Spinal cord (tissue), 10 donors: ENCODE results near the gene PNMA8C. TPM values are rescaled to one million over a fixed set of nuclear protein-coding genes. Genes with fewer than 3 reads are reported as not detected.

ENCODE experiments used
- DNase-seq, 6 donors: peaks; one replicate each; pipeline versions ENCODE4 v3.0.0 to v3.0.0-alpha.2; 2013 to 2015; ENCODE audit warnings: low spot score in 6 of 6, low read depth in 4 of 6
- H3K27ac ChIP-seq: one replicate; pipeline ENCODE4 v1.5.1; 2013; ENCODE audit warnings: low read depth, low read length, control low read depth
- H3K27me3 ChIP-seq: one replicate; pipeline ENCODE4 v1.6.1; 2013; ENCODE audit warnings: low read length; ENCODE audit not compliant: control insufficient read depth, insufficient read depth
- H3K36me3 ChIP-seq: one replicate; pipeline ENCODE4 v1.6.1; 2013; ENCODE audit warnings: low read length; ENCODE audit not compliant: control insufficient read depth, insufficient read depth
- H3K4me1 ChIP-seq: one replicate; pipeline ENCODE4 v1.6.1; 2013; ENCODE audit warnings: low read length; ENCODE audit not compliant: control insufficient read depth, insufficient read depth
- H3K4me3 ChIP-seq: one replicate; pipeline ENCODE4 v1.5.1; 2013; ENCODE audit warnings: low read depth, low read length, control low read depth
- H3K9me3 ChIP-seq: one replicate; pipeline ENCODE4 v1.6.1; 2013; ENCODE audit warnings: low read length; ENCODE audit not compliant: control insufficient read depth, insufficient read depth
- WGBS: methylation state at CpG from one replicate; pipeline ENCODE4 v1.1.5; 2013; ENCODE audit warnings: missing lambda C conversion rate; ENCODE audit not compliant: insufficient coverage; 5-methylcytosine and 5-hydroxymethylcytosine counted together
- polyA plus RNA-seq, 2 donors: library from polyadenylated mRNA; unstranded; fragments of 120-200 nt; gene quantifications; one replicate each; pipeline ENCODE4 v1.2.1, GENCODE V29; 2013; ENCODE audit not compliant: insufficient read length in 2 of 2
- total RNA-seq, 2 donors: library from RNA; depleted of rRNA in 1 of 2; stranded (reverse); fragments of 120-200 nt in 1 of 2; fragments of >200 nt in 1 of 2; gene quantifications; one replicate each; pipeline versions ENCODE4 v1.2.3 to v1.2.4, GENCODE V29; 2013 to 2014
- donor health status: healthy.

PNMA8C gene
- total and polyA plus RNA-seq, 4 donors = 8.7 to 31.9 (median 22.4) TPM

DNA sequence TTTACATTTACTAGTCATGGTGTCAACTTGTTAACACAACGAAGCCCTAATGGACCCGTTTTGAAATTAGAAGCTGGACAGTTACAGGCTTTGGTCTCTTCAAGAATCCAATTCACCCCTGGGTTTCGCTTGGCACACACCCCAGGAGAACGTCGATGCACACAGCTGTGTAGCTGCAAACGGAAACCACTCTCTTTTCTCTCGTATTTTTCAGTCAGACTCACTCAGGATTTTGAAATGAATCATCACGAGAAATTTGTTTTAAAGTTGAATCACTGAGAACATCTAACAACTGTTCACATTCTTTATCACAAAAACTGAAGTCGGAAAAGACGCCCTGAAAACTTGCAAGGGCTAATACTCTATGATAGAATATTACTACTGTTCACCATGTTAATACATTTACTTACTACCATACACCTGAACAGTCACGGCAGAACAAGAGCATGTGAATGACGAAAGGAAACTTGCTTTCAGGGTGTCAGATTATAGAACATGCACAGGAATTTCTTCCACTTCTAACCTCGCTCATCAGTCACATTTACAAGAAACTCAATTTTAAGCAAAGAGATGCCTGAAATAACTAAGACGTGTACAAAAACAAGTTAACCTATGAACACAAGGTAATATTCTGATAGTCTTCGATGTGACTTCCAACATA is 37.9 kb upstream of the PNMA8C start:
- peak overlapping the region; percentile 0 for H3K27ac ChIP-seq
- H3K4me3 ChIP-seq = no peak overlapping the region
- no peaks in the 10 kb centered on the region for H3K9me3 ChIP-seq
- H3K4me1 ChIP-seq = peaks cover 22% of the 10 kb centered on the region
- H3K27me3 ChIP-seq = no peaks in the 10 kb centered on the region
- peak in 1 of 6 donors; percentile 26 for DNase-seq
- peaks cover 45% of the 10 kb centered on the region for H3K36me3 ChIP-seq
- WGBS = 68% methylated on average over 7 of the region's 15 CpGs

DNA sequence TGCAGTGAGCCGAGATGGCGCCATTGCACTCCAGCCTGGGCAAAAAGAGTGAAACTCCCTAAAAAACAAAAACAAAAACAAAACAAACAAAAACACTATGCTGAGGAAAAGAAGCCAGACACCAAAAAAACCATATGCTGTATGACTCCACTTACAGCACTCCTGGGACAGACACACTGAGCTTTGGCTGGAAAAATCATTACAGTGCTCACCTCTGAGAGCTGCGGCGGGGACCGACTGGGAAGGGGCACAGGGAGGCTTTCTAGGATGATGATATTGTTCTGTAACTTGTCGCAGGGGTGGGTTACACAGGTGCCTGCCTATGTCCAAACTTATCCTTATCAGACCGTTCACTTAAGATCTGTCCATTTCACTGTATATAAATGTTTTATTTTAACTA is 34.8 kb upstream of the PNMA8C start:
- no peak for DNase-seq
- H3K27me3 ChIP-seq = no peaks in the 10 kb centered on the region
- peaks cover 41% of the 10 kb centered on the region for H3K36me3 ChIP-seq
- no peak overlapping the region for H3K4me3 ChIP-seq
- no peaks in the 10 kb centered on the region for H3K4me1 ChIP-seq
- H3K9me3 ChIP-seq = no peaks in the 10 kb centered on the region
- H3K27ac ChIP-seq = no peak overlapping the region
- no CpG with 5 or more reads among the region's 7 CpGs for WGBS

DNA sequence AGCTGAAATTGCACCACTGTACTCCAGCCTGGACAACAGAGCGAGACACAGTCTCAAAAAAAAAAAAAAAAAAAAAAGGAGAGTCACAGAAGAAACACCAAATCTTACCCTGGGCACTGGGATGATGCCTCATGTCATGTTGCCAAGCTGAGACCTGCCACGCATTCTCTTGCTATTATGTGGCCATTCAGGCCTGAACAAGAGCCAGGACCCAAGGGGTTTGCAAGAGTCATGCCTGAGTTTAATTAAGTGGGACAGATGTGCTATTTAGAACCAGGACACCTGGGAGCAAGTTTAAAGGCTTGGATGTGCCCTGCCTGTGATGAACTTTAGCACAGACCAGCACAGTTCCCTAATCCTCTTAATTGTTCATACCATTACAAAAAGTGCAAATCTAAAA is 32.8 kb upstream of the PNMA8C start:
- 57% methylated on average over 1 of the region's 2 CpGs for WGBS
- Histone ChIP-seq H3K27me3 (no peaks in the 10 kb centered on the region), H3K9me3 (no peaks in the 10 kb centered on the region), H3K4me1 (no peaks in the 10 kb centered on the region), H3K27ac (no peak overlapping the region), H3K36me3 (peaks cover 32% of the 10 kb centered on the region), H3K4me3 (no peak overlapping the region)
- no peak for DNase-seq

DNA sequence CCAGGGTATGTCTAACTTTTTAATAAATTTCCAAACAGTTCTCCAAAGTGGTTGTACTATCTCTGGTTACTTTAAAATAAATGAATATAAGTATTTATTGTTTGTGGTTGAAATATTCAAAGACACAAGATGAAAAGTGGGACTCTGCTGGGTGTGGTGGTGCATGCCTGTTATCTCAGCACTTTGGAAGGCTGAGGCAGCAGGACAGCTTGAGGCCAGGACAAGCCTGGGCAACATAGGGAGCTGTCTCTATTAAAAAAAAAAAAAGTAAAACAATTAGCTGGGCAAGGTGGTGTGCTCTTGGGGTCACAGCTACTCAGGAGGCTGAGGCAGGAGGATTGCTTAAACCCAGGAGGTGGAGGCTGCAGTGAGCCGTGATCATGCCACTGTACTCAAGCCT is 32.2 kb upstream of the PNMA8C start:
- Histone ChIP-seq H3K4me3 (no peak overlapping the region), H3K9me3 (no peaks in the 10 kb centered on the region), H3K36me3 (peaks cover 30% of the 10 kb centered on the region), H3K4me1 (no peaks in the 10 kb centered on the region), H3K27ac (no peak overlapping the region), H3K27me3 (no peaks in the 10 kb centered on the region)
- DNase-seq = no peak
- 100% methylated on average over 1 of the region's 1 CpG for WGBS

DNA sequence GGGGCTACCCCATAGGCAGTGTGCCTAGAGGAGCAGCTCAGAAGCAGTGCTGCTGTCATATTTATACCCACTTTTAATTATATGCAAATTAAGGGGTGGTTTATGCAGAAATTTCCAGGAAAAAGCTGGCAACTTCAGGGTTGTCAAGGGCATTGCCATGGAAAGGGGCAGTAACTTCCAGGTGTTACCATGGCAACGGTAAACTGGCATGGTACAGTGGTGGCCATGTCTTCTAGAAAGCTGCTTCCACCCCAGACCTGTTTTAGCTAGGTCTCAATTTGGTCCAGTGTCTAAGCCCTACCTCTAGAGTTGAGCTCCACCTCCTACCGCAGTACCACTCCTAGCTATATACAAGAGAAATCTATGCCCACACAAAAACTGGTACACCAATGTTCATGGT is 31.3 kb upstream of the PNMA8C start:
- DNase-seq = peak in 1 of 6 donors; percentile 42
- peaks cover 23% of the 10 kb centered on the region for H3K36me3 ChIP-seq
- no peaks in the 10 kb centered on the region for H3K4me1 ChIP-seq
- H3K9me3 ChIP-seq = no peaks in the 10 kb centered on the region
- no peak overlapping the region for H3K27ac ChIP-seq
- H3K4me3 ChIP-seq = no peak overlapping the region
- no peaks in the 10 kb centered on the region for H3K27me3 ChIP-seq
- WGBS = 100% methylated on average over 1 of the region's 2 CpGs

DNA sequence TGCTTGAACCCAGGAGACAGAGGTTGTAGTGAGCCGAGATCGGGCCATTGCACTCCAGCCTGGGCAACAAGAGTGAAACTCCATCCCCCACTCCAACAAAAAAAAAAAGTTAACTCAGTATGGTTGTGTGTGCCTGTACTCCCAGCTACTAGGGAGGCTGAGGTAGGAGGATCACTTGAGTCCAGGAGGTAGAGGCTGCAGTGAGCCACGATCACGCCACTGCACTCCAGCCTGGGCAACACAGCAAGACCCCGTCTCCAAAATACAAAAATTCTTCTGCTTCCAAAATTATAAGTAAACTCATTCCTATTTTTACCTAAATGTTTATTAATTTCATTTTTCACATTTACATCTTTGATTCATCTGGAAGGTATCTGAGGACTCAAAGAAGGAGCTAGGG is 28.2 kb upstream of the PNMA8C start:
- no peak overlapping the region for H3K27ac ChIP-seq
- no peak overlapping the region for H3K4me3 ChIP-seq
- peaks cover 10% of the 10 kb centered on the region for H3K36me3 ChIP-seq
- no peaks in the 10 kb centered on the region for H3K9me3 ChIP-seq
- DNase-seq = no peak
- H3K27me3 ChIP-seq = no peaks in the 10 kb centered on the region
- WGBS = no CpG with 5 or more reads among the region's 5 CpGs
- H3K4me1 ChIP-seq = no peaks in the 10 kb centered on the region

DNA sequence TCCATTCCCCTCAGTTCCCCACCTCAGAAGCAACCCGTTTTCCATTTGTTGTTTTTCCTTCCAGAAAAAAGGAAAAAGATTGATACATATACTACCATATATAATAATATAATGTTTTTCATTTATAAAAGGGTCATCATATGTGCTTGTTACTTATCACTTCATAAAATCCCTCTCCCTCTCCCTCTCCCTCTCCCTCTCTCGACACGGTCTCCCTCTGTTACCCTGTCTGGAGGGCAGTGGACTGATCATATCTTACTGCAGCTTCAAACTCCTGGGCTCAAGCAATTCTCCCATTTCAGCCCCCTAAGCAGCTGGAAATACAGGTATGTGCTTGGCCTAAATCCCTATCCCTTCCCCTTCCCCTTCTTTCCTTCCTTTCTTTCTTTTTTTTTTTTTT is 25.5 kb upstream of the PNMA8C start:
- no peaks in the 10 kb centered on the region for H3K9me3 ChIP-seq
- peaks cover 3% of the 10 kb centered on the region for H3K4me1 ChIP-seq
- no peaks in the 10 kb centered on the region for H3K36me3 ChIP-seq
- no peak for DNase-seq
- no peaks in the 10 kb centered on the region for H3K27me3 ChIP-seq
- H3K27ac ChIP-seq = no peak overlapping the region
- no CpG with 5 or more reads among the region's 3 CpGs for WGBS
- no peak overlapping the region for H3K4me3 ChIP-seq

DNA sequence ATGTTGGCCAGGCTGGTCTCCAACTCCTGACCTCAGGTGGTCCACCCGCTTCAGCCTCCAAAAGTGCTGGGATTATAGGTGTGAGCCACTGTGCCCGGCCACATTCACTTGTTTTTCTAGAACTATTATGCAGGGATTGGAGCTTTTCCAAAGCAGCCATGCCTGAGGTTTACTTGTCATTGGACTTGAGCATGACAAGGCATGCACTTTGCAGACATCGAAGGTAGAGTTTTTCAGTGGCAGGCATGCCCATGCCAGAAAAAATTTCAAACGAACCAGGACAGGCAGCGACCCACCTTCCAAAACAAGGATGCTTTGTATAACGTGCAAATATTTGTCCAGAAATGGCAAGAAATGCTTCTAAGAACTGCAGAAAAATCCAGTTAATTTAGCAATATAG is 24.9 kb upstream of the PNMA8C start:
- Histone ChIP-seq H3K4me1 (peaks cover 3% of the 10 kb centered on the region), H3K27ac (no peak overlapping the region), H3K27me3 (no peaks in the 10 kb centered on the region), H3K36me3 (no peaks in the 10 kb centered on the region), H3K9me3 (no peaks in the 10 kb centered on the region), H3K4me3 (no peak overlapping the region)
- DNase-seq = no peak
- WGBS = 88% methylated on average over 4 of the region's 6 CpGs

DNA sequence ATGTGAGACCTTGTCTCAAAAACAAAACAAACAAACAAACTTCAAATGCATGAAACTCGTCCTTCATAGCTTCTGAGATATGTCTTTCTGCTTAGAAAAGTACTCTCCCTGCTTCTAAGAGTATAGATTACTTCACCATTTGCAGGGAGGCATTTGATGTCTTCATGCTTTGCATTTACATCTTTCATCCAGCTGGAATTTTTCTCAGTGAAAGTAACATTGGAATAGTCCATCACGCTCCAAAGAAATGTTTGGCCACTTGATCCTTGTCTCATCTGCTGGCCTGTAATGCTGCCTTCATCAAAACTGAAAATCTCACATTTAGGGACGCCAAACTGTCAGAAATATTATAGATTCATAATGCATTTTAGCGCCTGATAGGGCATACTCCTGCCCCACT is 23.4 kb upstream of the PNMA8C start:
- 36% methylated on average over 2 of the region's 4 CpGs for WGBS
- no peak for DNase-seq

DNA sequence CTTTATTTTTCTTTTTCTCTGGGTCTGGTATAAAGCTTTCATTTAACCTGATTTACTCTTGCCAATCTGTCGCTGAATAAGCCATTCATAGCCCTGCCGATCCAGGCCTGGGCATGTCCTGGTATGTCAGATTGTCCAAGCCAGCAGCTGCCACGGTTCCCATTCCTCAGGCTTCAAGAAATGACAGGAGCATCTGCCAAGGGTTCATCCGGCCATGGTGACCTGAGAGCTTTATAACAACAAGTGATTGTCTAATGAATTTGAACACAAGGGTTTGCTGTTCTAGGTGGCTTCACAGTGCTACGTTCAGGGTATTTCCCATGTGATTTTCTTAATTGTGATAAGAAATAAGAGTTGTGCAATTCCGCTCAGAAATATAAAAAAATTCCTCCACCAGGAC is 22.6 kb upstream of the PNMA8C start:
- peak in 2 of 6 donors; percentile 43 to 57 for DNase-seq
- H3K4me3 ChIP-seq = no peak overlapping the region
- no peaks in the 10 kb centered on the region for H3K27me3 ChIP-seq
- H3K9me3 ChIP-seq = no peaks in the 10 kb centered on the region
- H3K4me1 ChIP-seq = peaks cover 3% of the 10 kb centered on the region
- H3K36me3 ChIP-seq = no peaks in the 10 kb centered on the region
- H3K27ac ChIP-seq = no peak overlapping the region
- WGBS = 34% methylated on average over 4 of the region's 6 CpGs

More for the DNA sequence above, 23.4 kb upstream of the PNMA8C start:
- peaks cover 3% of the 10 kb centered on the region for H3K4me1 ChIP-seq
- H3K9me3 ChIP-seq = no peaks in the 10 kb centered on the region
- no peak overlapping the region for H3K27ac ChIP-seq
- H3K27me3 ChIP-seq = no peaks in the 10 kb centered on the region
- no peak overlapping the region for H3K4me3 ChIP-seq
- H3K36me3 ChIP-seq = no peaks in the 10 kb centered on the region
